ENCODE data around the gene OR2F1.
"Not testable (repeated sequence)": the region's sequence is repeated elsewhere in the genome, so short reads cannot be mapped to it uniquely, and the experiment has no call there.

Gene OR2F1

GRCh38 chr7:144010821-144011220, 56.2 kb downstream of the OR2F1 start:
- DNase-seq: not testable (repeated sequence)

DNA sequence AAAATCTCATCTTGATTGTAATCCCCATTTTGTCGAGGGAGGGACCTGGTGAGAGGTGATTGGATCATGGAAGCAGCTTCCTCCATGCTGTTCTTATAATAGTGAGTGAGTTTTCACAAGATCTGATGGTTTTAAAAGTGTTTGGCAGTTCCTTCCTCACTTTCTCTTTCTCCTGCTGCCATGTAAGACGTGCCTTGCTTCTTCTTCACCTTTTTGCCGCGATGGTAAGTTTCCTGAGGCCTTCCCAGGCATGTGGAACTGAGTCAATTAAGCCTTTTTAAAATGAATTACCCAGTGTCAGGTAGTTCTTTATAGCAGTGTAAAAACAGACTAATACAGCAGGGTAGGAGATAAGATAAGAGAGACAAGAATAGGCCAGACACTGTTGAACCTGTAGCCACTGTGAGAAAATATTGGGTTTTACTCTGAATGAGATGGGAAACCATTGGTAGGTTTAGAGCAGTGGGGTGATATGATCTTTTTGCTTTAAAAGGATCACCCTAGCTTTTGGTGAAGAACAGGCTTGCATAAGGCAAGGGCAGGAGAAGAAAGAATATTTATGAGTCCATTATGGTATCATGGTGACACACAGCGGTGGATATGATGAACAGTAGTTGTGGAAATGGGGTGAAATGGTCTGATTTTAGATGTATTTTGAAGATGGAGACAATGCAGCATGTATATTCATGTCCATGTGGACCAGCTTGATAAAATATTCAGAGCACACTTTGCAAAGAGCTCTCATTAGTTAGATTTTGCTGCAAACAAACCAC, 57.0 kb downstream of the OR2F1 start:
- no peak for DNase-seq
